ENCODE data around the gene GUCY2C.

DNA sequence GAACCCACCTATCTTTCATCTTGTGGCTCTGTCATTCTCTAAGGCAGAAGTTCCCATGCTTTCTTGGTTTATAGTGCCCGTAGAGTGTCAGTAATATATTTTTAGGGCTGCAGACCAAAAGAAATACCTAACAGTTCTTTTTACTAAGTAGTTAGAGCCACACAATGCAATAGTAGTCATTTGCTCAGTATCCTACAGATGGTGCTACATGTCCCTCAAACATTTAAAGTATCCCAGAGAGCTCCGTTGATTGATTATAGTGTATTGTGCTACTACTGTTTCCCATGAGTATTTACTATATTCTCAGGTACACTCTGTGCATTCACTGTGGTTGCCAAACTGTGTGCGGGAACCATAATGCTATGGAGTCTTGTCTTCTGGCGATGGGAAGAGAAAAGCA is 124.0 kb downstream of the GUCY2C start:
- TF ChIP-seq, protein P1, sequence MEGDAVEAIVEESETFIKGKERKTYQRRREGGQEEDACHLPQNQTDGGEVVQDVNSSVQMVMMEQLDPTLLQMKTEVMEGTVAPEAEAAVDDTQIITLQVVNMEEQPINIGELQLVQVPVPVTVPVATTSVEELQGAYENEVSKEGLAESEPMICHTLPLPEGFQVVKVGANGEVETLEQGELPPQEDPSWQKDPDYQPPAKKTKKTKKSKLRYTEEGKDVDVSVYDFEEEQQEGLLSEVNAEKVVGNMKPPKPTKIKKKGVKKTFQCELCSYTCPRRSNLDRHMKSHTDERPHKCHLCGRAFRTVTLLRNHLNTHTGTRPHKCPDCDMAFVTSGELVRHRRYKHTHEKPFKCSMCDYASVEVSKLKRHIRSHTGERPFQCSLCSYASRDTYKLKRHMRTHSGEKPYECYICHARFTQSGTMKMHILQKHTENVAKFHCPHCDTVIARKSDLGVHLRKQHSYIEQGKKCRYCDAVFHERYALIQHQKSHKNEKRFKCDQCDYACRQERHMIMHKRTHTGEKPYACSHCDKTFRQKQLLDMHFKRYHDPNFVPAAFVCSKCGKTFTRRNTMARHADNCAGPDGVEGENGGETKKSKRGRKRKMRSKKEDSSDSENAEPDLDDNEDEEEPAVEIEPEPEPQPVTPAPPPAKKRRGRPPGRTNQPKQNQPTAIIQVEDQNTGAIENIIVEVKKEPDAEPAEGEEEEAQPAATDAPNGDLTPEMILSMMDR (IDR thresholded peaks at IDR 0.05): no peak
- TF ChIP-seq POLR2A (IDR thresholded peaks at IDR 0.05): no peak
